ENCODE data around the gene SMC4. TPM values are rescaled to one million over a fixed set of nuclear protein-coding genes. Genes with fewer than 3 reads are reported as not detected.

SMC4 gene
- total RNA-seq, 2 donors from 2014 or later = 159 to 287 TPM

DNA sequence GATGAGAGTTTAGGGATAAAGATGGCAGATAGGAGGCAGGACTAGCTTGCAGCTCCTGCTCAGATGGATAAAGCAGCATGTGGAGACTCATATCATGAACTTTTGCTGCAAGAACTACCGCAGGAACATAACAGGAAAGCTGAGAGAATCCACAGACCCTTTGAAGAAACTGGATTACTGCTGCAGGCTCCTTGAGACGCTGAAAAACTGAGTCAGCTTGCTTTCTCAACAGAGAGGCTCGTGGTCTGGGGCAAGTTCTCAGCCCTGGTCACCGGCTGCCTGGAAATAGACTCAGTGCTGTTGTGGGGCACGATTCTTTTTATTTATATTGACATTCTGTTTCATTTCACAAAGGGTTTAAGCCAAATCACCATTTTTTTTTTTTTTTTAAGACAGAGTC is 78.9 kb downstream of the SMC4 start:
- DNase-seq (ENCODE audit: low spot score in 2 of 2) (no peak), ATAC-seq (no peak)
- H3K27ac Mint-ChIP-seq = no peak overlapping the region
- no peaks in the 10 kb centered on the region for H3K9me3 Mint-ChIP-seq
- peaks cover 0 to 5% of the 10 kb centered on the region in 2 donors for H3K36me3 Mint-ChIP-seq

DNA sequence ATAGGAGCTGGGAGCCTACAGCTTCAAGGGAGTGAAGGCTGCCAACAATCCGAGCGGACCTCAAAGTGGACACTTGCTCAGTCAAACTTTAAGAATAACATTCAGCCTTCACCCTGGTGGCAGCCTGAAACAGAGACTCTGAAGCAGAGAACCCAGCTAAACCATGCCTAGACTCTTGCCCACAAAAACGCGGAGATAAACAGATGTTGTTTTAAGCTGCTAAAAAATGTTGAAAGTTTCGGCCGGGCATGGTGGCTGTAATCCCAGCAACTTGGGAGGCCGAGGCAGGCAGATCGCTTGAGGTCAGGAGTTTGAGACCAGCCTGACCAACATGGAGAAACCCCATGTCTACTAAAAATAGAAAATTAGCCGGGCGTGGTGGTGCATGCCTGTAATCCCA is 79.9 kb downstream of the SMC4 start:
- no peaks in the 10 kb centered on the region for H3K9me3 Mint-ChIP-seq
- no peak for DNase-seq (ENCODE audit: low spot score in 2 of 2)
- H3K36me3 Mint-ChIP-seq = peaks cover 0 to 5% of the 10 kb centered on the region in 2 donors
- ATAC-seq = no peak
- no peak overlapping the region for H3K27ac Mint-ChIP-seq

DNA sequence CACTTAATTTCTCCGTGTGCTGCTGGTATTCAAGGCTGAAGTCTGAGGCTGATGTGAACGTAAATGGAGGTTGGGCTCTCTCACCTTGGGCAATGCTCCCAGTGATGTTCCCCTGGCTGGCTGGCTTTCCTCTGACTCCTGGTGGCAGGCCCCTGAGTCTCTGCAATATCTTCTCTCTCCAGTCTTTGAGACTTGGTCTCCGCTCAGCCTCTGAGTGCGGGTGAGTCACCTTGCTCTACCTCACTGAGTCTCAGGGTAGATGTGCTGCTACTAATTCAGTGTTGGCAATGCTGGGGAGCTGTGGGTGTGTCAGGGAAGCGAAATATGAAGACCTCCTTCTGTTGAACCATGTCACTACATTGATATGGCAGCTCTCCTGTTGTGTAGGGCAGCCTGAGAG is 81.5 kb downstream of the SMC4 start:
- ATAC-seq (no peak), DNase-seq (ENCODE audit: low spot score in 2 of 2) (no peak)
- H3K9me3 Mint-ChIP-seq = no peaks in the 10 kb centered on the region
- H3K27ac Mint-ChIP-seq = no peak overlapping the region
- no peaks in the 10 kb centered on the region for H3K36me3 Mint-ChIP-seq

DNA sequence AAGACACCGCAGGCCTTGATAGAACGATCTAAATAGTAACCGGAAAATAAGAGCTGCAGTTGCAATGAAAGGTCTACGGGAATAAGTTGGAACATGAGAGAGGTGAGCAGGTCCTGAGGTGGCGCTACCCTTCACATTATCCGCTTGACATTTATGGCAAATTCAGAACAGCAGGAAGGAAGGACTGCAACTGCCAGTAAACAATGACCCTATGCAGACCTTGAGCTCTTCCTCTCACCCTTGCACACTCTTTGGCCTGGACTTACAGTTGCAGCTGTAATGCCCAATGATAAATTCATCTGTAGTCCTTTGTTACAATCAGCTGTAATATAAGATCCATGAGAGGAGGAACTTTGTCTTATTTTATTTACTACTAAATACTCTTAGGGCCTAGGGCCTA is 82.4 kb downstream of the SMC4 start:
- DNase-seq (ENCODE audit: low spot score in 2 of 2) (no peak), ATAC-seq (no peak)
- no peaks in the 10 kb centered on the region for H3K9me3 Mint-ChIP-seq
- H3K36me3 Mint-ChIP-seq = no peaks in the 10 kb centered on the region
- no peak overlapping the region for H3K27ac Mint-ChIP-seq

DNA sequence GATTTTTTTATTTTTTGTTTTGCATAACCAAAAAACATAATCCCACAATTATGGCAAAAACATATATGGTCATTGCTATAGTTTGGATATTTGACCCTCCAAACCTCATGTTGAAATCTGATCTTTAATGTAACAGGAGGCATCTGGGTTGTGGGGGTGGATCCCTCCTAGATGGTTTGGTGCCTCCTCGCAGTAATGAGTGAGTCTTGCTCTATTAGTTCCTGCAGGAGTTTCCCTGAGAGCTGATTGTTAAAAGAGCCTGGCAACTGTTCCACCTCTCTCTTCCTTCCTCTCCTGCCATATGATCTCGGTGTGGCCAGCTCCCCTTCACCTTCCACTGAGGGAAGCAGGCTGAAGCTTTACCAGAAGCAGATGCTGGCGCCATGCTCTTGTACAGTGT is 83.3 kb downstream of the SMC4 start:
- H3K9me3 Mint-ChIP-seq = no peaks in the 10 kb centered on the region
- H3K27ac Mint-ChIP-seq = no peak overlapping the region
- no peak for DNase-seq (ENCODE audit: low spot score in 2 of 2)
- H3K36me3 Mint-ChIP-seq = no peaks in the 10 kb centered on the region
- ATAC-seq = no peak

Other genes starting within 250 kb of the SMC4 start
- under 1 TPM in 1 of 2 donors, not detected in 1; 0.11 TPM for gene C3orf80, start 174.2 kb upstream of the SMC4 start, total RNA-seq
- gene IFT80, start 425 bp upstream of the SMC4 start, total RNA-seq = 10 to 100 TPM; 13.3 to 21.8 TPM
- 10 to 100 TPM; 28.7 to 31.1 TPM for gene TRIM59, start 50.1 kb downstream of the SMC4 start, total RNA-seq
- 10 to 100 TPM; 32.9 to 86.8 TPM for gene KPNA4, start 165.9 kb downstream of the SMC4 start, total RNA-seq